HL-60 (cell line): ENCODE data around the gene MRPL4.
A peak's percentile ranks its signal among the peaks of the same experiment; 100 is the strongest.

Experiments used
- GABPA ChIP-seq: IDR thresholded peaks from 2 replicates; pipeline ENCODE4 v1.6.1; 2012; ENCODE audit warnings: low read depth
- POLR2AphosphoS5 ChIP-seq: IDR thresholded peaks from 2 replicates; pipeline ENCODE4 v1.6.1; 2012; ENCODE audit warnings: low read depth
- SPI1 ChIP-seq: IDR thresholded peaks from 2 replicates; pipeline ENCODE4 v1.6.1; 2012; ENCODE audit warnings: low read depth, mild to moderate bottlenecking, borderline replicate concordance
- TF ChIP-seq, protein P1 (sequence below): IDR thresholded peaks from one replicate; pipeline ENCODE4 v1.5.1; 2011; ENCODE audit warnings: low read length, control low read depth, inconsistent platforms; ENCODE audit not compliant: insufficient read depth
- TF ChIP-seq, protein P2 (sequence below): IDR thresholded peaks from 2 replicates; pipeline ENCODE4 v1.6.1; 2012; ENCODE audit warnings: low read depth; ENCODE audit not compliant: insufficient replicate concordance

DNA sequence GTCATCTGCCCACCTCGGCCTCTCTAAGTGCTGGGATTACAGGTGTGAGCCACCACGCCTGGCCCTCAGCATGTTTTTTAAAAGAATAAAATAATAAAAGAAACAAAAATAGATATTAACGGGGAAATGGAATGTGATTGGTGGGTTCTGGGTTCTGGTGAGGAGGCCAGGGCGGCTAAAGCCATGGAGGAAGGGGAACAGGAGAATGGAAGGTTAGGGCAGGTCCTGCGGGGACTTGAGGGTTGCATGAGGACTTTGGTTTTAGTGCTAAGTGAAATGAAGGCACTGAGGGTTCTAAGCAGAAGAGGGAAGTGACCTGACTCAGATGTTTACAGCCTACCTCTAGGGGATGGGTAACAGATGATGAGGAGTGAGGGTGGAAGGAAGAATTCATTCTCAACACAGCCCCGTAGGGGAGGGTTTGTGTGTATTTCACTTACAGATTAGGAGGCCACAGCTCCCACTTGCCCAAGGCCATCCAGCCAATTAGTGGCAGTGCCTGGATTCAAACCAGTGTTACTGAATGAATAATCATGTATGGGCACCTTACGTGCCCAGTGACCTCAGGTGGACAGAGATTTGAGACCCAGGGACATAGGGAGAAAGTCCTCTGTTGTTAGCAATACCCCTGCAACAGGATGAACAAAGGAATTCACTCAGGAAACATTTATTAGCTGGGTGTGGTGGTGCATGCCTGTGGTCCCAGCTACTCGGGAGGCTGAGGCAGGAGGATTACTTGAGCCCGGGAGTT is 6.7 kb upstream of the MRPL4 start:
- TF ChIP-seq, protein P1, sequence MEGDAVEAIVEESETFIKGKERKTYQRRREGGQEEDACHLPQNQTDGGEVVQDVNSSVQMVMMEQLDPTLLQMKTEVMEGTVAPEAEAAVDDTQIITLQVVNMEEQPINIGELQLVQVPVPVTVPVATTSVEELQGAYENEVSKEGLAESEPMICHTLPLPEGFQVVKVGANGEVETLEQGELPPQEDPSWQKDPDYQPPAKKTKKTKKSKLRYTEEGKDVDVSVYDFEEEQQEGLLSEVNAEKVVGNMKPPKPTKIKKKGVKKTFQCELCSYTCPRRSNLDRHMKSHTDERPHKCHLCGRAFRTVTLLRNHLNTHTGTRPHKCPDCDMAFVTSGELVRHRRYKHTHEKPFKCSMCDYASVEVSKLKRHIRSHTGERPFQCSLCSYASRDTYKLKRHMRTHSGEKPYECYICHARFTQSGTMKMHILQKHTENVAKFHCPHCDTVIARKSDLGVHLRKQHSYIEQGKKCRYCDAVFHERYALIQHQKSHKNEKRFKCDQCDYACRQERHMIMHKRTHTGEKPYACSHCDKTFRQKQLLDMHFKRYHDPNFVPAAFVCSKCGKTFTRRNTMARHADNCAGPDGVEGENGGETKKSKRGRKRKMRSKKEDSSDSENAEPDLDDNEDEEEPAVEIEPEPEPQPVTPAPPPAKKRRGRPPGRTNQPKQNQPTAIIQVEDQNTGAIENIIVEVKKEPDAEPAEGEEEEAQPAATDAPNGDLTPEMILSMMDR = no peak
- TF ChIP-seq POLR2AphosphoS5 (no peak), GABPA (no peak), SPI1 (peak; percentile 44; the same call in 1 of the 2 replicates)
- TF ChIP-seq, protein P2, sequence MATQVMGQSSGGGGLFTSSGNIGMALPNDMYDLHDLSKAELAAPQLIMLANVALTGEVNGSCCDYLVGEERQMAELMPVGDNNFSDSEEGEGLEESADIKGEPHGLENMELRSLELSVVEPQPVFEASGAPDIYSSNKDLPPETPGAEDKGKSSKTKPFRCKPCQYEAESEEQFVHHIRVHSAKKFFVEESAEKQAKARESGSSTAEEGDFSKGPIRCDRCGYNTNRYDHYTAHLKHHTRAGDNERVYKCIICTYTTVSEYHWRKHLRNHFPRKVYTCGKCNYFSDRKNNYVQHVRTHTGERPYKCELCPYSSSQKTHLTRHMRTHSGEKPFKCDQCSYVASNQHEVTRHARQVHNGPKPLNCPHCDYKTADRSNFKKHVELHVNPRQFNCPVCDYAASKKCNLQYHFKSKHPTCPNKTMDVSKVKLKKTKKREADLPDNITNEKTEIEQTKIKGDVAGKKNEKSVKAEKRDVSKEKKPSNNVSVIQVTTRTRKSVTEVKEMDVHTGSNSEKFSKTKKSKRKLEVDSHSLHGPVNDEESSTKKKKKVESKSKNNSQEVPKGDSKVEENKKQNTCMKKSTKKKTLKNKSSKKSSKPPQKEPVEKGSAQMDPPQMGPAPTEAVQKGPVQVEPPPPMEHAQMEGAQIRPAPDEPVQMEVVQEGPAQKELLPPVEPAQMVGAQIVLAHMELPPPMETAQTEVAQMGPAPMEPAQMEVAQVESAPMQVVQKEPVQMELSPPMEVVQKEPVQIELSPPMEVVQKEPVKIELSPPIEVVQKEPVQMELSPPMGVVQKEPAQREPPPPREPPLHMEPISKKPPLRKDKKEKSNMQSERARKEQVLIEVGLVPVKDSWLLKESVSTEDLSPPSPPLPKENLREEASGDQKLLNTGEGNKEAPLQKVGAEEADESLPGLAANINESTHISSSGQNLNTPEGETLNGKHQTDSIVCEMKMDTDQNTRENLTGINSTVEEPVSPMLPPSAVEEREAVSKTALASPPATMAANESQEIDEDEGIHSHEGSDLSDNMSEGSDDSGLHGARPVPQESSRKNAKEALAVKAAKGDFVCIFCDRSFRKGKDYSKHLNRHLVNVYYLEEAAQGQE = no peak
